Activated T-cell treated with anti-CD3 and anti-CD28 coated beads, Interleukin-2, amount 50 U/mL, for 24 hours (primary cell): ENCODE measurements around the gene C1QTNF6.
A peak's percentile ranks its signal among the peaks of the same experiment; 100 is the strongest.

ENCODE experiments used
- DNase-seq: peaks from one replicate; pipeline ENCODE4 v3.0.0-alpha.2; 2020
- H3K27ac Mint-ChIP-seq: 2 replicates; pipeline ENCODE4 v1.8.0; 2020; ENCODE audit warnings: mild to moderate bottlenecking, mixed read lengths
- H3K27me3 Mint-ChIP-seq: 2 replicates; pipeline ENCODE4 v1.8.0; 2020; ENCODE audit warnings: mixed read lengths
- H3K36me3 Mint-ChIP-seq: 2 replicates; pipeline ENCODE4 v1.8.0; 2020; ENCODE audit warnings: low read depth, mixed read lengths
- H3K4me1 Mint-ChIP-seq: 2 replicates; pipeline ENCODE4 v1.8.0; 2020; ENCODE audit warnings: low read depth, mixed read lengths
- H3K4me3 Mint-ChIP-seq: 2 replicates; pipeline ENCODE4 v1.8.0; 2020; ENCODE audit warnings: mild to moderate bottlenecking, moderate library complexity, mixed read lengths
- H3K9me3 Mint-ChIP-seq: 2 replicates; pipeline ENCODE4 v1.8.0; 2020; ENCODE audit warnings: mixed read lengths

Gene C1QTNF6

DNA sequence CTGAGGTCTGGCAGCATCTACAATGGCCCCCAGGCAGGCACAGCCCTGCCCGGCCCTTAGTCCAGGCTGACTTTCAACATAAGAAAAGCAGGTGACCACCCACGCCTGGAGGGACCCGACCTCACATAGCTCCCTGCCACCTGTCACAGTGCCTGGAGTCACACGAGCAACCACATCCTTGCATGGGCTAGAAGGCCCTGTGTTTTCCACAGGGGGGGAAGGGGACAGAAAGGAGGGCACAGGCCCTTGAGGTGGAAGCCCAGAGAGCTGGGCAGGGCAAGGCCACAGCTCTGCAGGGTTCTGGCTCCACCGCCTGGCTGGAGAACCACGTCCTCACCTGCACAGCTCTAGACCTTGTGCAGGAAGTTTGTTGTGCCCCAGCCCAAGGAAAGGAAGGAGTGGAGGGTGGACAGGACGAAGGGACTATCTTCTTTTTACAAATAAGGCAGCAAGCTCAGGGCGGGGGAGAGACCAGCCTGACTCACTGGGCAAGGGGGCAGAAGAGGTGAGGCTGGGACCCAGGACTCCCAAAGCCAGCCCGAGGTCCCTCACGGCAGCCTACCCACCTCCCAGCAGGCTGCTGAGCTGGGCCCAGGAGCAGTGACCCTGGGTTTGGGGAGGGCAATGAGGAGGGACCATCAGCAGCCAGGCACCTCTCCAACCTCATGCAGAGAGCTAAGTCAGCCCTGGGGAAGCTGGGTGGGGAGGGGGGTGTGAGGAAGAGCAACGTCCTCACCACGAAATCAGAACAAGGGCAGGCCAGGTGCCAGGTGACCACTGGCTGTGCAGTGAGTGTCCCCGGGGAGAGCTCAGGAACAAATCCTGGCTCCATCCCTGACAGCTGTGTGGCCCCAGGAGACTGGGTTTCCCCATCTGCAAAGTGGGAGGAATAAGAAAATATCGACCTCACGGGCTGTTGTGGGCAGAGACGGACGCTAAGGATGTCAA, 4.3 kb downstream of the C1QTNF6 start:
- DNase-seq = no peak
- no peak overlapping the region for H3K4me3 Mint-ChIP-seq
- no peaks in the 10 kb centered on the region for H3K36me3 Mint-ChIP-seq
- peaks cover 51% of the 10 kb centered on the region for H3K4me1 Mint-ChIP-seq
- H3K27me3 Mint-ChIP-seq = no peaks in the 10 kb centered on the region
- no peaks in the 10 kb centered on the region for H3K9me3 Mint-ChIP-seq
- H3K27ac Mint-ChIP-seq = peak overlapping the region; percentile 67

DNA sequence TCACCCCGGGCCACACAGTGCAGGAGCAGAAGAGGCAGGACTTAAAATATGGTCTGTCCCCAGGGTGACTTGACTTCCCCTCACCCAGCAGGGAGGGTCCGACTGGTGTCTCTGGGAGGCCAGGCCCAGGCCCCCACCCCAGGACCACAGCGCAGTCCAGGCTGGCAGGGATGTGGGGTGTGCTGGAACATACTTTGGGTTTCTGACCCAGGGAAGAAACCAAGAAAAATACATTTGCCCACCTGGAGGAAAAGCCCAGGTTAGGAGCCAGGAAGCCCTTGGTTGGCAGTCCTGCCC, 5.2 kb downstream of the C1QTNF6 start:
- Mint-ChIP-seq H3K9me3 (no peaks in the 10 kb centered on the region), H3K27ac (no peak overlapping the region), H3K27me3 (no peaks in the 10 kb centered on the region), H3K4me1 (peaks cover 44% of the 10 kb centered on the region), H3K36me3 (no peaks in the 10 kb centered on the region), H3K4me3 (no peak overlapping the region)
- DNase-seq = no peak

DNA sequence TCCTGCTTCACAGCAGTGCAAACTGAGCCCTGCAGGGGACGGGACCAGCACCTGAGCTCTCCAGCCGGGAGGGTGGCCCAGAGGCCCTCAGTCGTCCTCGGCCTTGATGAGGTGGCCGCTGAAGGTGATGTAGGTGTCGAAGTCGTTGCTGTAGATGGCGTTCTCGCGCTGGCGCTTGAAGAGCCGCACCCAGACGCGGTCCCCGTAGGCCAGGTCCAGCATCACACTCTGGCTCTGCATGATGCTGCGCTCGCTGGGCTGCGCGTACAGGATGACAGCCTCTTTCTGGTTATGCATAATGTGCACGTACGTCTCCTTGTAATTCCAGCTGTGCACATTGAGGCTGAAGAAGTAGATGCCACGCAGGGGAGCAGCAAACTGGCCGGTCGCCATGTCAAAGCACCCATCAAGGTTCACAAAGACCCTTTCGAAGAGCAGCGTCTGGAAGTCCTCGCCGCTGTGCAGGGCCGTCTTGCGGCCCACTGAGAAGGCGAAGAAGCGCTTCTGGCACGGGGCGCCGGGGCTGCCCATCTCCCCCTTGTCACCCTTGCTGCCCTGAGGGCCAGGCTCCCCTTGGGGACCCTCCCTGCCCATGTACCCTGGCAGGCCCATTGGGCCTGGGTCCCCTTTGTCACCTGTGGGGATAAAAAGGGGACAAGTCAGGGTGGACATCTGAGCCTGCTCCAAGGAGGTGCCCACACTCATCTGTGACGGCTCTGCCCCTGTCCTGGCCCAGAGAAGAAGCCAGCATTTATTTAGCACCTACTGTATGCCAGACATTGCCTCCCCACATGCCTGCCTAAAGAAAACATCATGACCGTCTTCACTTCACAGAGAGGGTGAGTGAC, 5.7 kb downstream of the C1QTNF6 start:
- Mint-ChIP-seq H3K4me1 (peaks cover 42% of the 10 kb centered on the region), H3K4me3 (no peak overlapping the region), H3K27me3 (no peaks in the 10 kb centered on the region)

DNA sequence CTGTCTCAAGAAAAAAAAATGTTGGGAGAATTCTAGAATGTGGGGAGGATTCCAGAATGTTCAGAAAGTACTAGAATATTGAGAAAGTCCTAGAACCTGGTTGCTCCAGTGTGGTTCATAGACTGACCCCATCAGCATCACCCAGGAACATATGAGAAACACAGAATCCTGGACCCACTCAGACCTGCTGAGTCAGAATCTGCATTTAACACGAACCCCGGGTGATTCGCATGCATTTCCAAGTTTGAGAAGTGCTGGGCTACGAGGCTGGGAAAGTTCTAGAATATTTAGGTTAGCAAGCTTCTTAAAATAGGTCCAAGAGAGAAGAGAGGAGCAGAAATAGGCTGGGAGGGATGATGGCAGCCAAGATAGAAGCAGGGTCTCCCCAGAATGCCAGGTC, 6.4 kb downstream of the C1QTNF6 start:
- no peak overlapping the region for H3K27ac Mint-ChIP-seq
- no peaks in the 10 kb centered on the region for H3K9me3 Mint-ChIP-seq

More for the DNA sequence above, 5.7 kb downstream of the C1QTNF6 start:
- DNase-seq = no peak
- H3K36me3 Mint-ChIP-seq = no peaks in the 10 kb centered on the region
- no peaks in the 10 kb centered on the region for H3K9me3 Mint-ChIP-seq
- no peak overlapping the region for H3K27ac Mint-ChIP-seq

DNA sequence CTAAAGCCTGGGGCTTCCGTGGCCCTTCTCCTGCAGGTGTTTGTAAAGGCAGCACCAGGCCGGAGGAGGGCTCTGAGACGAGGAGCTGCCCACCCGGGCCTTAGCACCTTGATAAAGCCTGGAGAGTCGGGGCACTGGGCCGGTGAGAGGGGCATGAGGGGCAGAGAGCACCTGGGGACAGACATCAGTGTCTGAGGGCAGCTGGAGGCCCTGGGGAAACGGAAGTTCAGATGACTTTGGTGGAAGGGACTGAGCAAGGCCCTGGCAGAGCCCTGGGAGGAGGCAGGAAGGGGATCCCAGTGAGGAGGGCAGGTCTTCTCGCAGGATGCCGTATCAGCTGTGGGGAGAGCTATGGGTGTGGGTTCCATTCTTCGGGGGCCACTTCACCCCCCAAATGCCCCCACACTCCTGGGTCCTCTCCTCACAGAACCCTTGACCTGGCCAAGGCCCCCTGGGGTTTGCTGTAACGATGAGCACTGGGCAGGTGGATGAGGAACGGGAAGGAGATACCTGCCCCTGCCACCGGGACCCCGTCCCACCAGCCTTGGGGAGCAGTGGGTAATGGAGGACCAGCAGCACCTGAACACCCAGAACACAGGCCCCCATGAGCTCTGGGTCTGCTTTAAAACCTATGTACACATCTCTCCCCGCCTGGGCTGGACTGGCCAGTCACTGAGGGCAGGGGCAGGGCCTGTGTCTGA, 7.4 kb downstream of the C1QTNF6 start:
- Mint-ChIP-seq H3K27ac (no peak overlapping the region), H3K4me1 (peaks cover 41% of the 10 kb centered on the region), H3K9me3 (no peaks in the 10 kb centered on the region), H3K36me3 (no peaks in the 10 kb centered on the region), H3K27me3 (no peaks in the 10 kb centered on the region), H3K4me3 (no peak overlapping the region)
- no peak for DNase-seq

More for the DNA sequence above, 6.4 kb downstream of the C1QTNF6 start:
- H3K4me1 Mint-ChIP-seq = peaks cover 41% of the 10 kb centered on the region
- no peak overlapping the region for H3K4me3 Mint-ChIP-seq
- H3K27me3 Mint-ChIP-seq = no peaks in the 10 kb centered on the region
- DNase-seq = no peak
- no peaks in the 10 kb centered on the region for H3K36me3 Mint-ChIP-seq

DNA sequence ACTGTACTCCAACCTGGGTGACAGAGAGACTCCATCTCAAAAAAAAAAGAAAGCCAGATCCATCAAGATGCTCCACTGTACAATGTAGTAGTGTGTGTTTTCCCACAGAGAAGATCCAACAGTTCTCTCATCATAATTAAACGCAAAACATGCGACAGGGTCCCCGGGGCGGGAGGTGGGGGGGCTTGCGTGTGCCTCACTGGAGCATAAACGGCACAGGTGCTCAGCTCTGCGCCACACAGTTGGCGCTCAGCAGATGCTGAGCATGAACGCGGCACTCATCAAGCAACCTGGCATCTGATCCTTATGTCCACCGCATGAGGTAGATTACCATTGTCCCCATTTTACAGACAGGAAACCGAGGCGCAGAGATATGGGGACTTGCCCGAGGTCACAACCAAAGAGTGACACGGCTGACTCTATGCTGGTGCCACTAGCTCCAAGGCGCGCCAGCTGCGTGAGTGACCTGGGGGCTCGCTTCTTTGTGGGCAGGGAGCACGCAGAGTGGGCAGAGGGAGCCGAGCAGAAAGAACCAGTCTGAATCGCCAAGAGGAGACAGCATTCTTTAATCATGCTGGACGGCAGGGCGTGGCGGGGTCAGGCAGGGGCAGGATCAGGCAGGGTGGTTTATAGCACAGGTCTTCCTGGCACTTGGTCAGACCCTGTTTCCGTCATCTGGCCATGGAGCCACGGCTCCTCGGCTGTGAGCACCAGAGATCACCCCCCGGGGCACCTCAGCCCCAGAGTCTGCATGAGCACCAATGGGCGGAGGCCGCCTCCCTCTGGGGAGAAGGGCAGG, 8.2 kb downstream of the C1QTNF6 start:
- Mint-ChIP-seq H3K9me3 (no peaks in the 10 kb centered on the region), H3K4me1 (peaks cover 36% of the 10 kb centered on the region), H3K36me3 (no peaks in the 10 kb centered on the region), H3K4me3 (no peak overlapping the region), H3K27ac (no peak overlapping the region), H3K27me3 (no peaks in the 10 kb centered on the region)
- no peak for DNase-seq

DNA sequence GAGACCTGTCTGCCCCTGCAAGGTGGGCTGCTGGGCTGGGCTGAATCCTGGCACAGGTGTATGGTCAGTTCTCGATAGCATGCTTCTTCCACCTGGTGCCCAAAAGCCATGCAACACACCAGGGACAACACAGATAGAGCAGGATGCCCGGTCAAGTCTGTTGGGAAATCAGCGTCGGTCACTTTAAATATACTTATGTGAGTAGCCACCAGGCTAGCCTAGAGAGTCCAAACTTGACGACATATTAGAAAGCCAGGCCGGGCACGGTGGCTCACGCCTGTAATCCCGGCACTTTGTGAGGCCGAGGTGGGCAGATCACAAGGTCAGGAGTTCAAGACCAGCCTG, 8.9 kb downstream of the C1QTNF6 start:
- H3K36me3 Mint-ChIP-seq = no peaks in the 10 kb centered on the region
- no peak overlapping the region for H3K27ac Mint-ChIP-seq
- DNase-seq = no peak
- H3K4me3 Mint-ChIP-seq = no peak overlapping the region
- peaks cover 32% of the 10 kb centered on the region for H3K4me1 Mint-ChIP-seq
- H3K9me3 Mint-ChIP-seq = no peaks in the 10 kb centered on the region
- H3K27me3 Mint-ChIP-seq = no peaks in the 10 kb centered on the region

DNA sequence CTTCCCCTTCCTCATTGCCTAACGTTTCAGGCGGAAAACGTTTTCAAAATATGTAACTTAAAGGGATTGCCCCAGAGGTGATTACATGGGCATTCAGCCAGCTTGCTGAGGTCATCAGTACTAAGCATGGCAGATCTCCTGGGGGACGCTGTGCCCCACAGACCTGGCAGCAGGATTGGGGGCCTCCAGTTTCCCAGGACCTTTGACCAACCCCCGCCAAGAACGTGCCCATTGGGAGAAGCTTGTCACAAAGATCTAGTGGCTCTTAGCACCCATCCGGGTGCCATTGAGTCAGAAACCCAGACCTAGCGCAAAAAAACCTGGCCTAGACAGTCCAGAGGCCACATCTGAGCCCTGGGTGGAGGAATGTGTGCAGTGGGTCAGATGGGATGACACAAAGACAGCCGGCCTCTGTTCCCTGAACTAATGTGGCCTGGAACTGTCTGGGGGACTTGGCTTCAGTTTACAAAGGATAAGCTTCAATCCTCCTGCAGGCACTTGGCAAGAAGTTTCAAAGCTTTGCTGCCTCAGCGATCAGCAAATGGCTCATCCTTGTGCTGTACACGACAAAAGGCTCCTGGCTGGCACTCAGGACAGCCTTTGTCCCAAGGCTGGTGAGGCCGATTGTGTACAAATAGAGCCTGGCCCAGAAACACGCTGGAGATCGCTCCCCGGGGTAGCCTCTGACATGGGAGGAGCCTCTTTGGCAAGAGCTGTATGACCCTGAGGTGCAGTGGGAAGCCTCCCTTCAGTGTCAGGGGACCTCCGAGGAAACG, 9.5 kb downstream of the C1QTNF6 start:
- no peak for DNase-seq
- Mint-ChIP-seq H3K27ac (no peak overlapping the region), H3K4me3 (no peak overlapping the region), H3K27me3 (no peaks in the 10 kb centered on the region), H3K9me3 (no peaks in the 10 kb centered on the region), H3K4me1 (peaks cover 28% of the 10 kb centered on the region), H3K36me3 (no peaks in the 10 kb centered on the region)

DNA sequence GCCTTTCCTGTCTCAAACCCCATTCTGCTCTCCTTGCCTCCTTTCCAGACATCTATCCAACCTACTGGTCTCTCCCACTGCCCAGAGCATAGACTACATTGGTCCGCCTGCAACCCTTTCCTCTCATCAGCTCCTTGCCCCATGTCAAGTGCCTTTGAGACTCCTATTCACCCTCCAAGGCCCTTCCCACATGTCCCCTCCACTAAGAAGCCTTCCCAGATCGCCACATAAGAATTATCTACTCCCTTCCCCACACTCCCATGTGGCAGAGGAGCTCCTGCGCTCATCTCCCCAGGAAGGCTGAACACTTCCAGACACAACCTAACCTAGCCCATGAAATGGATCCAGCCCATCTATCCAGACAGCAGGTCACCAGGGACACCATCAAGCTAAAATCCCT, 10.3 kb downstream of the C1QTNF6 start:
- Mint-ChIP-seq H3K4me1 (peaks cover 24% of the 10 kb centered on the region), H3K27me3 (no peaks in the 10 kb centered on the region), H3K9me3 (no peaks in the 10 kb centered on the region), H3K27ac (no peak overlapping the region), H3K4me3 (no peak overlapping the region), H3K36me3 (no peaks in the 10 kb centered on the region)
- DNase-seq = no peak

DNA sequence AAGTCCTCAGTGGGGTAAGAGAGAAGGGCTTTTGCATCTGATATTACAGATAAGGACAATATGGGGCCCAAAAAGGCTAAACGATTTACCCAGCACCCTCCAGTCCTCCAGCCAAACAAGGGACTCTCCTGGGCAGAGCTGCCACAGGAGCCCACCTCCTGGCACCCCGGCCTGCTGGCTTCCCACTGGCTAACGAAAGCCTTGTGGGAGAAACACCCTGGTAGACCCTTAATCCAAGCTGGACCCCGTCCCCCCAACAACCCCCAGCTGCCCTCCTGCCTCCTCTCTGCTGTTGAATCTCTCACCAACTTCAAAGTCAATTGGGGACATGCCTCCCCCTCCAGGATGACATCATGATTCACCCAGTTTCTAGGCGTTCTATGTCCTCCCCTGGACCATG, 10.8 kb downstream of the C1QTNF6 start:
- Mint-ChIP-seq H3K9me3 (no peaks in the 10 kb centered on the region), H3K27me3 (no peaks in the 10 kb centered on the region), H3K4me1 (peaks cover 22% of the 10 kb centered on the region), H3K36me3 (no peaks in the 10 kb centered on the region), H3K27ac (no peak overlapping the region), H3K4me3 (no peak overlapping the region)
- DNase-seq = no peak

DNA sequence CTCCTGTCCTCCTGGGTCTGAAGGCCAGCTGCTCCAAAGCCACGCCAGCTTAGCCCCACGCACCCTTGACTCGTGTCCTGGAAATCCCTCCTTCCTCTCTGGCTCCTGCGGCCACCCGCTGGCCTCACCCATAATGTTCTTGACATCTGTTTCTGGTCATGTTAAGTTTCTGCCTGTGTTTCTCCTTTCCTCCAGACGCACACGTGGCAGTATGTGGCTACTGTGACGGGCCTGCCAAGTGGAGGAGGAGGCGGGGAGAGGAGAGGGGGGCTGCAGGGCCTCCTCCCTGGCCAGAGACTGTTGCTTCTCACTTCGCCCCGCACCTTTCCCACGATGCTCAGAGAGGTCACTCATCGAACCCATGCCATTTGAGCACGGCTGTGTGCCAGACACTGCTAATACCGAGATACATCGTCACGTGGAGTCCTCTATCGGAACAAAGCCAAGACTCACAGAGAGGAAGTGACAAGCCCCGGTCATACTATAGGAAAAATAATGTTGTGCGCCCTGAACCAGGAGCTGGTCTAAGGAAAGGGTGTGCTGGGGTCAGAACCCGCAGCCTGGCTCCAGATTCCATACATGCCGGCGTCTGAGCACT, 11.5 kb downstream of the C1QTNF6 start:
- Mint-ChIP-seq H3K4me3 (no peak overlapping the region), H3K36me3 (no peaks in the 10 kb centered on the region), H3K4me1 (peaks cover 19% of the 10 kb centered on the region), H3K27ac (peak overlapping the region; percentile 67), H3K9me3 (no peaks in the 10 kb centered on the region), H3K27me3 (no peaks in the 10 kb centered on the region)
- DNase-seq = peak; percentile 49

DNA sequence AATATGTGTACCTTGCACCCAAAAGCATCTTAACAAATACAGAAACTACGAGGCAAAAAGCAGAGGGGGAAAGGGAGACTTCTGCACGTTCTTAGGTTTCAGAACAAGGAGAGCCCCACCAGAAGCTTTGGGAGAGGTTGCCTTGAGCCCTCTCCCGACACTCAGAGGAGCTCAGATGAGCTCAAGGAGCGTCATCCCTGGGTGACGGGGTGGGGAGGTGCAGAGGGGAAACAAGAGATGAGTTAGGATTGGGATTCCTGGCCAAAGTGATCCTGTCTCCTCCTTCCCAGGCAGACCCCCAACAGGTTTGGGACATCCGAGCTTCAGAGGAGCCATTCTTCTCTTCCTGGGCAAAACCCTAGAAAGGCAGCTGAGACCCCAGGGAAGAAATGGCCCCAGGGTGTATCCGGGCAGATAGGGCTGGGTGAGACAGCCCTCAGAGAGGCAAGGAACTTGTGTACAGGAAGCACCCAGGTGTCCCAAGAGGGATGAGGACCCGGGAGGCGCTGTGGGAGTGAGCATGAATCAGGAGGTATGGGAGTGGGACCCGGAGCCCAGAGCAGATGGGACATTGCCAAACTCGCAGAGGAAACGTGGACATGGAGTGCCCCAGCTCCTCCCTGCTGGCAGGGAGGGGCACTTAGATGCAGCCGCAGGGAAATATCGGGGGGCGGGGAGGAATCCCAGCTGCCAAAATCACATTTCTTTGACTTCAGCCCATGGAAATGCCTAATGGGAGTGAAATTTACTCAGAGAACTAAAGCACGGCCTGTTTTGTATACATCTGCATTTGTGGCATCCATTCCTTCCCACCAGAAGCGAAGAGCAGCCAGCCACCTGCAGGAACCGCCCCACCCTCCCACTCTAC, 12.4 kb downstream of the C1QTNF6 start:
- no peaks in the 10 kb centered on the region for H3K36me3 Mint-ChIP-seq
- no peak overlapping the region for H3K4me3 Mint-ChIP-seq
- H3K27me3 Mint-ChIP-seq = no peaks in the 10 kb centered on the region
- peak overlapping the region; percentile 67 for H3K27ac Mint-ChIP-seq
- H3K4me1 Mint-ChIP-seq = peaks cover 24% of the 10 kb centered on the region
- H3K9me3 Mint-ChIP-seq = no peaks in the 10 kb centered on the region
- peak; percentile 26 for DNase-seq
